Measurements from ENCODE around the gene SGO2.

DNA sequence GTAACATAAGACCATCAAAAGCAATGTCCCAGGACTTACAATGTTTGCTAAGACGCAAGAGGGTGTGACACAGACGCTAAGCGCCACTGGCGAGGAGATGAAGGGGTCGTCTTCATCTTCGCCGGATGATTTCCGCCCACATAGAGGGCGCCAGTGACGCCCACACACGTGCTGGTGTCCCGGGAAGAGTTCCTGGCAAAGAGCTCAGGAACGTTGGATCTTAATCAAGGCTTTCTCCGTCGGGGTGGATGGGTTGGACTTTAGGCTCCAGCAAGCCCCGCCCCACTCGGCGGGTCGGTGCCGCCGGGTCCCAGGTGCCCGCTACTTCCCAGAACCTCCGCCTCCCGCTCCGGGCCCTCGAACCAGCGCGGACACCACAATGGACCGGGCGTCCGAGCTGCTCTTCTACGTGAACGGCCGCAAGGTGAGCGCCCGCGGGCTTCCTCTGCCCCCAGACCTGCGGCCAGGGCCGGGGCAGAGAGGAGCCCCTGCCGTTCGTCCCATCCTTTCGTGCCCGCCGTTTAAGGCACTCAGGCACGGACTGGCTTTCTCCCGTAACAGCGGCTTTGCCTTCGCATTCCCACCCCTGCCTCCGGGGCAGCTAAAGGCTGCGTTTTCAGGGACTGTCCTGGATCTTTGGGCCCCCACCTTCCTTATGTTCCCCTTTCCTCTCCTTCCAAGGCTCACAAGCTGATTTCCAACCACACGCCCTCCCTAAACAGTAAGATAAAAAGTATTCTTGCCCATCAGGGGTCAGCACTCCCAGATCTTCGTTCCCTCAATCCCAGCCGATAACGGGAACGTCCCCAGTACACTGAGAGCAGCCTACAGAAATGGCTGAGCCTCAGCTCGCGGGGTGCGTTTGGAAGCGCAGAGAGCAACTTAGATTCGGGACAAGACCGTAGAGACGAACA, 60.0 kb downstream of the SGO2 start, which contains the start of gene AOX1:
- TF ChIP-seq, protein P1, sequence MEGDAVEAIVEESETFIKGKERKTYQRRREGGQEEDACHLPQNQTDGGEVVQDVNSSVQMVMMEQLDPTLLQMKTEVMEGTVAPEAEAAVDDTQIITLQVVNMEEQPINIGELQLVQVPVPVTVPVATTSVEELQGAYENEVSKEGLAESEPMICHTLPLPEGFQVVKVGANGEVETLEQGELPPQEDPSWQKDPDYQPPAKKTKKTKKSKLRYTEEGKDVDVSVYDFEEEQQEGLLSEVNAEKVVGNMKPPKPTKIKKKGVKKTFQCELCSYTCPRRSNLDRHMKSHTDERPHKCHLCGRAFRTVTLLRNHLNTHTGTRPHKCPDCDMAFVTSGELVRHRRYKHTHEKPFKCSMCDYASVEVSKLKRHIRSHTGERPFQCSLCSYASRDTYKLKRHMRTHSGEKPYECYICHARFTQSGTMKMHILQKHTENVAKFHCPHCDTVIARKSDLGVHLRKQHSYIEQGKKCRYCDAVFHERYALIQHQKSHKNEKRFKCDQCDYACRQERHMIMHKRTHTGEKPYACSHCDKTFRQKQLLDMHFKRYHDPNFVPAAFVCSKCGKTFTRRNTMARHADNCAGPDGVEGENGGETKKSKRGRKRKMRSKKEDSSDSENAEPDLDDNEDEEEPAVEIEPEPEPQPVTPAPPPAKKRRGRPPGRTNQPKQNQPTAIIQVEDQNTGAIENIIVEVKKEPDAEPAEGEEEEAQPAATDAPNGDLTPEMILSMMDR (conservative IDR thresholded peaks at IDR 0.05 in 1 of 2, IDR thresholded peaks at IDR 0.05 in 1 of 2; ENCODE audit: extremely low read depth in 1 of 2, insufficient read depth in 1 of 2, low read depth in 1 of 2, low read length in 2 of 2): no peak
- no peak for TF ChIP-seq EZH2 (IDR thresholded peaks at IDR 0.05; ENCODE audit: borderline replicate concordance, low read length)
